ENCODE data around the gene ANKRD6. TPM values are rescaled to one million over a fixed set of nuclear protein-coding genes. Genes with fewer than 3 reads are reported as not detected.

Gene ANKRD6
- total RNA-seq, 1 donor from 2014 or later: 70.9 TPM

DNA sequence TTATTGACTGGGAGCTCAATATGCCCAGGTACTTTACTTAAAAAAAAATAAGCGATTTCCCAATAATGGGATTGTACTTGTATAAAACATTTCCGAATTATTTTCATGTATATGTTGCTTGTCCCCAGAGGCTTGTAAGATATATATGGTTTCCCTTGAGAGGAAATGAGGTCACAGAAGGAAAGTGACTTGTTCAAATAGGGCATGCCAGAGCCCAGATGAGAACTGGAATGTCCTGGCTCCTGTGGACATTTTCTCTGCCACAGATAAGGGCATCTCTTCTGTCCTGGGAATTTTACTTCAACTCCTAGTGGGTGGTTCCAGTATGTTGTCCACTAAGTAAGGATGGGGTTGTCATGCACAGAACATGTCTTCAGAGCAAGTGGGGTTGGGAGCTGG is 142.6 kb downstream of the ANKRD6 start:
- Mint-ChIP-seq H3K9me3 (ENCODE audit: unreplicated experiment) (no peaks in the 10 kb centered on the region), H3K27me3 (ENCODE audit: unreplicated experiment) (peaks cover 3% of the 10 kb centered on the region), H3K4me1 (ENCODE audit: unreplicated experiment) (peaks cover 22% of the 10 kb centered on the region), H3K4me3 (ENCODE audit: unreplicated experiment) (no peak overlapping the region), H3K36me3 (ENCODE audit: low read depth, unreplicated experiment) (peaks cover 5% of the 10 kb centered on the region), H3K27ac (ENCODE audit: unreplicated experiment) (no peak overlapping the region)
- DNase-seq (ENCODE audit: low spot score): no peak
- TF ChIP-seq, protein P1, sequence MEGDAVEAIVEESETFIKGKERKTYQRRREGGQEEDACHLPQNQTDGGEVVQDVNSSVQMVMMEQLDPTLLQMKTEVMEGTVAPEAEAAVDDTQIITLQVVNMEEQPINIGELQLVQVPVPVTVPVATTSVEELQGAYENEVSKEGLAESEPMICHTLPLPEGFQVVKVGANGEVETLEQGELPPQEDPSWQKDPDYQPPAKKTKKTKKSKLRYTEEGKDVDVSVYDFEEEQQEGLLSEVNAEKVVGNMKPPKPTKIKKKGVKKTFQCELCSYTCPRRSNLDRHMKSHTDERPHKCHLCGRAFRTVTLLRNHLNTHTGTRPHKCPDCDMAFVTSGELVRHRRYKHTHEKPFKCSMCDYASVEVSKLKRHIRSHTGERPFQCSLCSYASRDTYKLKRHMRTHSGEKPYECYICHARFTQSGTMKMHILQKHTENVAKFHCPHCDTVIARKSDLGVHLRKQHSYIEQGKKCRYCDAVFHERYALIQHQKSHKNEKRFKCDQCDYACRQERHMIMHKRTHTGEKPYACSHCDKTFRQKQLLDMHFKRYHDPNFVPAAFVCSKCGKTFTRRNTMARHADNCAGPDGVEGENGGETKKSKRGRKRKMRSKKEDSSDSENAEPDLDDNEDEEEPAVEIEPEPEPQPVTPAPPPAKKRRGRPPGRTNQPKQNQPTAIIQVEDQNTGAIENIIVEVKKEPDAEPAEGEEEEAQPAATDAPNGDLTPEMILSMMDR (IDR thresholded peaks at IDR 0.05; ENCODE audit: unreplicated experiment): no peak

DNA sequence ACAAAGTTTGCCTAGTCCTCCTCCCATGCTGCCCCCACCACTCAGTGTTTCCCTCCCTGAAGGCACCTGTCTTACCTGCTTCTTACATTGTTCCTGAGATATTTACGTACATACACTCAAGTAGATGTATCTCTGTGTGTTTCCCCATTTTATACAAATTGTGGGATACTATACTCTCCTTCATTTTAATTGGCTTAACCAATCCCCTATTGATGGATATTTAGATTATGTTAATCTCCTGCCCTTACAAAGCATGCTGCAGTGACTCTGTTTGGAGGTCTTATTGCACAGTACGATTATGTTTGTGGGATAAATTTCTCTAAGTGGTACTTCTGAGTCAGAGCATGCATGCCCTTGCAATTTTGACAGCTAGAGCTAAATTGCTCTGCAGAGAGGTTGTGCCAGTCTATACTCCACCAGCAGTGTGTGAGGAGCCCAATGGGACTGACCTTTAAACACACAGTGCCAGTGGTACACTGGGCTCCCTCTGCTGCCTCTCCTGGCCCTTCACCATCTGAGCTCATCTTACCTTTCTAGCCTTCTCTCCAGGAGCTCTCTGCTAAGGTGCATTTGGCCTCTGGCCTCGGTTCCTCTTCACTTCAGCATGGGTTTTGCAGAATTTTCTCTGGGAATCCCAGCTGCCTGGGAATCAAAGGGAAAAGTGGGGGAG is 148.2 kb downstream of the ANKRD6 start:
- Mint-ChIP-seq H3K4me1 (ENCODE audit: unreplicated experiment) (peaks cover 23% of the 10 kb centered on the region), H3K36me3 (ENCODE audit: low read depth, unreplicated experiment) (no peaks in the 10 kb centered on the region), H3K4me3 (ENCODE audit: unreplicated experiment) (no peak overlapping the region), H3K27ac (ENCODE audit: unreplicated experiment) (no peak overlapping the region), H3K9me3 (ENCODE audit: unreplicated experiment) (no peaks in the 10 kb centered on the region), H3K27me3 (ENCODE audit: unreplicated experiment) (peaks cover 4% of the 10 kb centered on the region)
- DNase-seq (ENCODE audit: low spot score): no peak
- TF ChIP-seq, protein P1 (IDR thresholded peaks at IDR 0.05; ENCODE audit: unreplicated experiment): no peak

DNA sequence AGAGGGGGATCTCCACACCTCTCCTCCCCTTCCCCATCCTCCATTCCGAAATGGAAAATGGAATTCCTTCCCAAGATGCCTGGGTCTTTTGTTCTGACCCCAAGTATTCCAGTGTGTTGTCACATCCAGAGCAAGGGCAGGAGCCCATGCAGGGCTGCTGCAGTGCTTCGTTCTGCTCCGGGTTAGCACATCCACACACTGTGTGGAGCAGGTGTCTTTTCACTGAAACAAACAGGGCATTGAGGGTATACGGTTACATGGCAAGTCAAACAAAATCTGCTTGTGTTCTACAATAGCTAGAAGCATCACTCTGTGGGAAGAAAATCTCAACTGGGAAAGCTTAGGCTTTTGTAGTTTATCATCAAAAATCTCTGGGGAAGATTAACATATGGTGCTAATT is 148.7 kb downstream of the ANKRD6 start:
- H3K36me3 Mint-ChIP-seq (ENCODE audit: low read depth, unreplicated experiment): no peaks in the 10 kb centered on the region

DNA sequence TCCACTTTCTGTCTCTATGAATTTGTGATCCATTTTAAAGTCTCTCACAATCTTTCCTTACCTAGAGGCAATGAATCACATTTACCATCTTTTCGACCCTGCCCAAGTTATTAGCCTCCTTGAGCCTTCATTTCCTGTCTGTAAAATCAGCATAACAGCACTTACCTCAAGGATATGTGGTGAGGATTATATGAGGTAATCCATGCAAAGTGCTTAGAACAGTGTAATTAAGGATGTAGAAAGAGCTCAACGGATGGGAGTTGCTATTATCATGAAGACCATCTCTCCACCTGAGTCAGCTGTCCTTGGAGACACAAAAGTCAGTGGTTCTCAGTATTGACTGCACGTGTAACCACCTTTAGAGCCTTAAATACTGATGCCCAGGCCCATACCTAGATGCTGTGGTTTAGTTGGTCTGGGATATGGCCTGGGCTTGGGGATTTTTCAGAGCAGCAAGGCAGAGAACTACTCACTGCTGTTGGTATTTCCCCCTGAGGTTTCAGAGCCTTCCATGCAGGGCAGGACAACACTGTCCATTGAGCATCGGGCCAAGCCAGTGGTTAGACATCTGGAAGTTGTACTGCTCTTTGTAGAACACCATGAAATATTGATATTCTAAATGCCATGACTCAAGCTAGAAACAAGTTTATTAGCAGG is 149.8 kb downstream of the ANKRD6 start:
- TF ChIP-seq, protein P1 (IDR thresholded peaks at IDR 0.05; ENCODE audit: unreplicated experiment): no peak
- no peaks in the 10 kb centered on the region for H3K9me3 Mint-ChIP-seq (ENCODE audit: unreplicated experiment)
- H3K27ac Mint-ChIP-seq (ENCODE audit: unreplicated experiment): no peak overlapping the region
- peaks cover 2% of the 10 kb centered on the region for H3K27me3 Mint-ChIP-seq (ENCODE audit: unreplicated experiment)
- peaks cover 20% of the 10 kb centered on the region for H3K4me1 Mint-ChIP-seq (ENCODE audit: unreplicated experiment)
- DNase-seq (ENCODE audit: low spot score): no peak
- H3K4me3 Mint-ChIP-seq (ENCODE audit: unreplicated experiment): no peak overlapping the region
- no peaks in the 10 kb centered on the region for H3K36me3 Mint-ChIP-seq (ENCODE audit: low read depth, unreplicated experiment)

More for the DNA sequence above, 148.7 kb downstream of the ANKRD6 start:
- no peaks in the 10 kb centered on the region for H3K9me3 Mint-ChIP-seq (ENCODE audit: unreplicated experiment)
- H3K4me3 Mint-ChIP-seq (ENCODE audit: unreplicated experiment): no peak overlapping the region
- no peak for DNase-seq (ENCODE audit: low spot score)
- H3K4me1 Mint-ChIP-seq (ENCODE audit: unreplicated experiment): peaks cover 21% of the 10 kb centered on the region
- H3K27me3 Mint-ChIP-seq (ENCODE audit: unreplicated experiment): peaks cover 4% of the 10 kb centered on the region
- no peak overlapping the region for H3K27ac Mint-ChIP-seq (ENCODE audit: unreplicated experiment)
- TF ChIP-seq, protein P1 (IDR thresholded peaks at IDR 0.05; ENCODE audit: unreplicated experiment): no peak

DNA sequence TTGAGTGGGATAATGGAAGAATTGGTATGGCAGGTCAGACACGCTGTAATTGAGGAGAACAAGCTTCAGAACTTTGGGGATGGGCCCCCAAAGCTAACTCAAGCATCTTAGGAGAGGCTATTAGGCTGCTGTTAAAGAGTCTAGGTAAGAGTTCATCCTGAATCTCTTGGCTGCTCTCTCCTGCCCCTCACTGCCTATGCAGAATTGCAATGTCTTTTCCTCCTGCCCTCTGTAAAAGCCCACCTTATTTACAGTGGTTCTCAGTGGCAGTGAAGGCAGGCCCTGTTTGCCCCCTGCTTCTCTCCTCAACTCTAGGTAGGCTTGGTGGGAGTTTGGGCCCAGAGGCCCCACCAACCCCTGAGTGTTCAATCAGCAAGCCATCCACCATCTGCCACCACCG is 150.6 kb downstream of the ANKRD6 start:
- DNase-seq (ENCODE audit: low spot score): no peak
- H3K27ac Mint-ChIP-seq (ENCODE audit: unreplicated experiment): no peak overlapping the region

More for the DNA sequence above, 150.6 kb downstream of the ANKRD6 start:
- no peak overlapping the region for H3K4me3 Mint-ChIP-seq (ENCODE audit: unreplicated experiment)
- TF ChIP-seq, protein P1 (IDR thresholded peaks at IDR 0.05; ENCODE audit: unreplicated experiment): no peak
- H3K9me3 Mint-ChIP-seq (ENCODE audit: unreplicated experiment): no peaks in the 10 kb centered on the region
- peaks cover 2% of the 10 kb centered on the region for H3K27me3 Mint-ChIP-seq (ENCODE audit: unreplicated experiment)
- no peaks in the 10 kb centered on the region for H3K36me3 Mint-ChIP-seq (ENCODE audit: low read depth, unreplicated experiment)
- H3K4me1 Mint-ChIP-seq (ENCODE audit: unreplicated experiment): peaks cover 25% of the 10 kb centered on the region
